GM23338 (cell line): ENCODE data around the gene PCBP3. TPM values are rescaled to one million over a fixed set of nuclear protein-coding genes. Genes with fewer than 3 reads are reported as not detected.
A peak's percentile ranks its signal among the peaks of the same experiment; 100 is the strongest.

Experiments
- ATAC-seq: fragments of 200-7000 bp; cut with Tn5 transposase; 3 replicates; pipeline ENCODE4 v1.9.1; 2020
- DNase-seq: peaks from one replicate; pipeline ENCODE4 v3.0.0-alpha.2; 2015; ENCODE audit warnings: low spot score
- H2AFZ ChIP-seq: fragments of 200-600 bp; sonication (generic); 2 replicates; pipeline ENCODE4 v1.8.0; 2016; ENCODE audit warnings: antibody characterized with exemption, mild to moderate bottlenecking, moderate library complexity
- H3F3A ChIP-seq: fragments of 200-600 bp; sonication (generic); replicated peaks from 2 replicates; pipeline ENCODE4 v1.8.0; 2017; ENCODE audit warnings: antibody characterized with exemption, mixed run types, low read depth
- H3K27ac ChIP-seq: fragments of 200-600 bp; sonication (generic); 2 replicates; pipeline ENCODE4 v1.6.1; 2016; ENCODE audit warnings: low read depth
- H3K27me3 ChIP-seq: fragments of 200-600 bp; sonication (generic); 2 replicates; pipeline ENCODE4 v1.8.0; 2016; ENCODE audit warnings: mild to moderate bottlenecking, mixed run types, moderate library complexity; ENCODE audit not compliant: insufficient read depth
- H3K36me3 ChIP-seq: fragments of 200-600 bp; sonication (generic); 2 replicates; pipeline ENCODE4 v1.8.0; 2016; ENCODE audit warnings: mild to moderate bottlenecking; ENCODE audit not compliant: insufficient read depth
- H3K4me1 ChIP-seq: fragments of 200-600 bp; sonication (generic); 2 replicates; pipeline ENCODE4 v1.8.0; 2016; ENCODE audit warnings: mild to moderate bottlenecking, moderate library complexity; ENCODE audit not compliant: insufficient read depth
- H3K4me2 ChIP-seq: fragments of 200-600 bp; sonication (generic); 2 replicates; pipeline ENCODE4 v1.7.1; 2017; ENCODE audit warnings: mixed run types
- H3K4me3 ChIP-seq: fragments of 200-600 bp; sonication (generic); 2 replicates; pipeline ENCODE4 v1.6.1; 2016; ENCODE audit warnings: mixed run types
- H3K79me2 ChIP-seq: fragments of 200-600 bp; sonication (generic); replicated peaks from 2 replicates; pipeline ENCODE4 v1.8.0; 2017; ENCODE audit warnings: mild to moderate bottlenecking; ENCODE audit not compliant: insufficient read depth
- H3K9me2 ChIP-seq: fragments of 200-600 bp; sonication (generic); 2 replicates; pipeline ENCODE4 v1.8.0; 2017; ENCODE audit not compliant: insufficient read depth
- H4K20me1 ChIP-seq: fragments of 200-600 bp; sonication (generic); replicated peaks from 2 replicates; pipeline ENCODE4 v1.8.0; 2017; ENCODE audit warnings: mild to moderate bottlenecking; ENCODE audit not compliant: insufficient read depth
- H3K27ac Mint-ChIP-seq: 2 replicates; pipeline ENCODE4 v1.8.0; 2020; ENCODE audit warnings: inconsistent platforms, mild to moderate bottlenecking, moderate library complexity, mixed read lengths
- H3K27me3 Mint-ChIP-seq: 3 replicates; pipeline ENCODE4 v1.8.0; 2022; ENCODE audit warnings: low read depth, mild to moderate bottlenecking, moderate library complexity, mixed read lengths, inconsistent platforms; ENCODE audit not compliant: insufficient read depth, poor library complexity
- H3K36me3 Mint-ChIP-seq: 3 replicates; pipeline ENCODE4 v1.8.0; 2021; ENCODE audit warnings: low read depth, mild to moderate bottlenecking, inconsistent platforms, moderate library complexity, mixed read lengths
- H3K4me1 Mint-ChIP-seq: 3 replicates; pipeline ENCODE4 v1.8.0; 2020; ENCODE audit warnings: mild to moderate bottlenecking, inconsistent platforms, mixed read lengths
- H3K4me3 Mint-ChIP-seq: 3 replicates; pipeline ENCODE4 v1.8.0; 2021; ENCODE audit warnings: moderate library complexity, mild to moderate bottlenecking, inconsistent platforms, mixed read lengths
- H3K9me3 Mint-ChIP-seq: 3 replicates; pipeline ENCODE4 v1.8.0; 2020; ENCODE audit warnings: moderate library complexity, mild to moderate bottlenecking, inconsistent platforms, mixed read lengths
- CTCF ChIP-seq, 2 experiments: fragments of 200-600 bp in 1 of 2; sonication (generic) in 1 of 2; conservative IDR thresholded peaks; 2 replicates each; pipeline versions ENCODE4 v1.5.1 to v1.6.1; 2016 to 2017; ENCODE audit warnings: antibody characterized with exemption in 2 of 2, low read depth in 2 of 2, mild to moderate bottlenecking in 2 of 2, moderate library complexity in 1 of 2
- EZH2phosphoT487 ChIP-seq: fragments of 200-600 bp; sonication (generic); IDR thresholded peaks from one replicate; pipeline ENCODE4 v1.8.1; 2018; ENCODE audit warnings: antibody characterized with exemption; ENCODE audit not compliant: unreplicated experiment
- POLR2AphosphoS5 ChIP-seq: IDR thresholded peaks from 2 replicates; pipeline ENCODE4 v1.6.1; 2016; ENCODE audit warnings: antibody characterized with exemption, low read depth
- ZNF462 ChIP-seq: fragments of 250-450 bp; sonication (Bioruptor Pico); IDR thresholded peaks from 2 replicates; pipeline ENCODE4 v1.5.0; 2020; ENCODE audit warnings: mild to moderate bottlenecking, moderate library complexity
- polyA plus RNA-seq: library from polyadenylated mRNA; unstranded; fragments of >200 nt; fragmentation: Nextera tagmentation; extraction: Ambion mirVana; gene quantifications from 2 replicates; pipeline ENCODE4 v1.2.1, GENCODE V29; 2016
- total RNA-seq: library from RNA; depleted of rRNA; stranded (reverse); fragments of >200 nt; shearing (Covaris generic); gene quantifications from 2 replicates; pipeline ENCODE4 v1.2.3, GENCODE V29; 2014

PCBP3 gene
- total and polyA plus RNA-seq, 2 experiments from 2014 or later, result 7.1 to 9.1 TPM

DNA sequence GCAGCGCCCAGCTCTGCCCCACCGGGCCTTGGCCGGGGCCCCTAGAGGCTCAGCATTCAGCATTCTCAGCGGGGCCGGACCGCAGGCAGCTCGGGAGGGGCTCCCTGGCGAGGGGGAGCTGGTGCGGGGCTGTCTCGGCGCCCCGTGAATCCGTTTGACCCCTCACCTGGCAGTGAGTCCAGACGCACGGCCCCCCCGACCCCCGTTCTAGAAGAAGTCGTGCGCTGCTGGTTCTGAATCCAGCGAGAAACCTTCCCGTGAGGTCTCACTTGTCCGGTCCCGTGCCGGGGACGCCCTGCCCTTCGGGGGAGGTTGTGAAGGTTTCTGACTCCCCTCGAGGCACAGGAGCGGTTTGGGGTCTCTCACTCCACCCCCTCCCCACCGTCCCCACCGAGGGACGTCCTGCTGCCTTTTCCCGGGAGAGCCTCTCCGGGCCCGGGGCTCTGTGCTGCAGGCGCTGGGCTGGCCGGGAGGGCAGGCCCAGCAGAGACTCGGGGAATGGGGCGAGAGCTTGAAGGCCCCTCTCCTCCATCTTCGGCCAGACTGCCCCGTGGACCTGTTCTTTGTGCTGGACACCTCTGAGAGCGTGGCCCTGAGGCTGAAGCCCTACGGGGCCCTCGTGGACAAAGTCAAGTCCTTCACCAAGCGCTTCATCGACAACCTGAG lies 338.7 kb downstream of the PCBP3 start (continued):
- TF ChIP-seq ZNF462 (CRISPR knock-in tag) (no peak), CTCF (conservative IDR thresholded peaks at IDR 0.05; ENCODE audit: low read depth in 2 of 2) (no peak)

DNA sequence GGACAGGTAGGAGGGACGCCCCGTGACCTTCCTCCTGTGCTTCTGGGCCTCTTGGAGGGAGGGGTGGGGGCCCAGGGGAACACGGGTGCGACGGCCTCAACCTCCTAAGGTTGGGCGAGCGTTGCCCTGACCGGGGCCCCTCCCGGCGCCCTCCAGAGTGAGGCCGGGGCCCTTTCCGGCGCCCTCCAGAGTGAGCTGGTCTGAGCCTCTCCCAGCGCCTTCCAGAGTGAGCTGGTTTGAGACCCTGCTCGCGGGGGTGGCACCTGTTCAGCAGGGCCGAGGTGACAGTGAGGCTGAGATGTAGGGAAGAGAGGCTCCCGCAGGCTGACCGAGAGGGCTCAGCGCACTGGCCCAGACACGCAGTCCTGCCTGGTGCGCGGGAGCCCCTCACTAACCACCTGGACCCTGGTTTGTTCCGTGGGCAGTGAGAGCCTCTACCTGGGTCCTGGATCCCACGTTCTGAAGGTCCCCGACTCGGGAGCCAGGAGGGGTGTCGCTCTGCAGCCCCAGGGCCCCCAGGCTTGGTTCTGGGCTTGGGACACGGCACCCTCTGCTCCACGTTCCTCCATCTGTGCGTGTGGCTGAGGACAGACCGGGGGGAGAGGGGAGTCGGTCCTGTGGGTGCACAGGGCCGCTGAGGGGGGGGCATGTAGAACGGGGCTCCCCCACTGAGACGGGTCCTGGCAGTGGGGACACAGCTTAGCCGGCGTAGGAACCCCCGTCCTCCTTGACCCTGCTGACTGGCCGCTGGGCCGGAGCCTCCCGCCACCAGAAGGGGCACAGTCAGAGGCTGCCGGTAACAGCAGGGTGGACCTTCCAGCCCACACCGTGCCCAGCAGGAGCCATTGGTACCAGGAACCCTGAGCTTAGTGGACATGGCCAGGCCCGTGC lies 339.5 kb downstream of the PCBP3 start:
- peaks cover 3% of the 10 kb centered on the region; the same call in 1 of the 2 replicates for H3K36me3 ChIP-seq
- Mint-ChIP-seq H3K27ac (no peak overlapping the region), H3K36me3 (peaks cover 13% of the 10 kb centered on the region), H3K27me3 (peaks cover 7% of the 10 kb centered on the region), H3K9me3 (no peaks in the 10 kb centered on the region), H3K4me1 (peaks cover 9% of the 10 kb centered on the region), H3K4me3 (peak overlapping the region; percentile 73)
- H3F3A ChIP-seq, result peaks cover 25% of the 10 kb centered on the region
- H2AFZ ChIP-seq, result no peak overlapping the region
- H3K79me2 ChIP-seq, result peaks cover 4% of the 10 kb centered on the region; the same call in 1 of the 2 replicates
- ATAC-seq (peak; percentile 38), DNase-seq (no peak)
- peaks cover 6% of the 10 kb centered on the region; the same call in 1 of the 2 replicates for H4K20me1 ChIP-seq
- peaks cover 13% of the 10 kb centered on the region; the same call in 1 of the 2 replicates for H3K27me3 ChIP-seq
- no peaks in the 10 kb centered on the region for H3K9me2 ChIP-seq
- peak overlapping the region; percentile 79 for H3K4me3 ChIP-seq
- H3K4me1 ChIP-seq, result peaks cover 15% of the 10 kb centered on the region
- no peak overlapping the region for H3K27ac ChIP-seq
- H3K4me2 ChIP-seq, result peak overlapping the region; percentile 92
- no peak for TF ChIP-seq EZH2phosphoT487
- no peak for TF ChIP-seq ZNF462 (CRISPR knock-in tag)
- TF ChIP-seq POLR2AphosphoS5, result no peak
